GM18507 (cell line): ENCODE measurements around the gene PPT1.

Source experiments
- DNase-seq: peaks from one replicate; pipeline ENCODE4 v3.0.0; 2011; ENCODE audit warnings: low read depth; ENCODE audit not compliant: insufficient read length; ENCODE audit errors: extremely low spot score
- FAIRE-seq: peaks from 2 replicates; lab custom pipeline; 2011; peaks lifted over from hg19 to GRCh38; lab: Jason Lieb, UNC

Gene PPT1

DNA sequence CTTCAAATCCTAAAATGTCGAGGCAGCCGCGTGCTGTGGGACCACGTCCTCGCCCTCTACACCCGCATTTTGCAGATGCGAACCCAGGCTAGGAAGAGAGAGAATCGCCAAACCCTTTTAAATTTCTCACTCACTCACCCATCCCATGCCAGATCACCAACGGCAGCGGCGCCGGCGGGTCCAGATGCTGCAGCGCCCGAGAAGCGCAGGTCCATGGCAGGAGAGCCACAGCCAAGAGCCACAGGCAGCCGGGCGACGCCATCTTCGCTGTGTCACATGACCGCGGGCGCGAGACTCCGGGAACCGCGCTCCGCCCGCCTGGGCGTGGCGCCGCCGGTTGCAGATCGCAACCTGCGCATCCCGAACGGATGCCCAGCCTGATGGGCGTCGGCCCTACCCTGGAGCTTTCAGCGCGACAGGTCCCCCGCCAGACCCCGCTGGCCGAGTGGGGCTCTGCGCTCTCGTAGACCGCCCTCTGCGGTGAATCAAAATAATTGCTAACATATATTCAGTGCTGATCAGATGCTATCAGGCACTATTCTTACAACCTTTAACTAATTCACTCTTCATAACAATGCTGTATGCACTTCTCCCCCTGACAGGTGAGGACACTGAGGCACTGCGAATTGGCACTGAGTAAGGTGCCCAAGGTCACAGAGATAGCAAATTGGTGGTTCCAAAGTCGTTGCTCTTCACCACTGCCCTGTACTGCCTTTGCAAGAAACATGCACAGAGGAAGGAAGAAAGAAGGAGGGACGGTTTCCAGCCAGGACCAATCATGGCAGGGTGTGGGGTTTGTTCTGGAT lies at the start of gene PPT1:
PPT1 (minus strand) TSS at position 276 of the 806 bp plus-strand sequence; CDS start at position 262, 14 bp downstream.
- FAIRE-seq, result peak; percentile 33
- peak; percentile 79 for DNase-seq

DNA sequence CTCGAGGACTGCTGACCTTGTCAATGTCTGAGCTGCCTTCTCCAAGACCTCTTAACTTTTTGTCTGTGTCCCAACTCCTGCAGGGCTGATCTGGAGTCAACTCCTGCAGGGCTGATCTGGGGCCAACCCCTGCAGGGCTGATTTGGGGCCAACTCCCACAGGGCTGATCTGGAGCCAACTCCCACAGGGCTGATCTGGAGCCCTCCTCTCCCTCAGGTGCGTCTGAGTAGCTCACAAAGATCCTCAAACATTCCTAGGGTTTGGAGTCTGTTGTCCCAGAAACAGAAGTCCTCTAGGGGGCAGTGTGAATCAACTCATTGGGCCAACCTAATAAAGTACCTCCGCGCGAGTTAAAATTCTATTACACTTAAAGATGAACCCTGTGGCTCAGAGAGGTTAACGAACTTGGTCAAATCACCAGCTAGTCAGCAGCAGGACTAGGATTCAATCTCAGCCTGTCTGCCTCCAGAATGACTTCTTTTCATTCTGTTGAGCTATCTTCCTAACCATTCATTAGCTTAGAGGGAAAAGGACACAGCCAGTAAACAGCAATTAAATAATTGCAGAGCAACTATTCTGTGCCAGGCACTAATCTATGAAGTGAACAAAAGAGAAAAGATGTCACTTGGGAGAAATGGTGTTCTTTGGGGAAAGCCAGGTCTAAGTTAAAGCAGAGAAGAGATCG lies 47.0 kb upstream of the PPT1 start:
- DNase-seq (no peak), FAIRE-seq (peak; percentile 89)

DNA sequence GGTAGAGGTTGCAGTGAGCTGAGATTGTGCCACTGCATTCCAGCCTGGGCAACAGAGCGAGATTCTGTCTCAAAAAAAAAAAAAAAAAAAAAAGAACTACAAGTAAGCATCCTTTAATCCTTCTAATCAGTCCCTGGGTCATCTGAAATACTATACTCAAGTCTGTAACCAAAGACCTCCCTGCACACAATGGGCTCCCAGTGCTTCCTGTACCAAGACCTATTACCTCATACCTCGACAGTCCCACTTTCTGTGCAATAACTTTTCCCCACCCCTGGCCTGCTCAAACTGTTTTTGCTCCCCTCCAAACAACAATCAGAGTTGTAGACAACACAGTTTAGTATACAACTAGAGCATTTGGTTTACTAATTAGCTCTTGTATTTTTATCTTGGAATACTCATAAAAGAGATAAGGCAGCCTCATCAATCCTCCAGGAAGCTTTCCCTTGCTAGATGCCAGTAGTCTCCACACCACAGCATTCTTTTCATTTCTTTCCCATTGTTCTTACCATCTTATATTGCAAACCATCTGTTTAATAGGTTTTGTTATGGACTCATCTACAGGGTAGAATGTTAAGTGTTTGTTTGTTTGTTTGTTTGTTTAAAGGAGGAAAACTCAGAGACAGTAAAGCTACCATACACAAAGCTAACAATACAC lies 45.0 kb upstream of the PPT1 start:
- no peak for DNase-seq
- no peak for FAIRE-seq

DNA sequence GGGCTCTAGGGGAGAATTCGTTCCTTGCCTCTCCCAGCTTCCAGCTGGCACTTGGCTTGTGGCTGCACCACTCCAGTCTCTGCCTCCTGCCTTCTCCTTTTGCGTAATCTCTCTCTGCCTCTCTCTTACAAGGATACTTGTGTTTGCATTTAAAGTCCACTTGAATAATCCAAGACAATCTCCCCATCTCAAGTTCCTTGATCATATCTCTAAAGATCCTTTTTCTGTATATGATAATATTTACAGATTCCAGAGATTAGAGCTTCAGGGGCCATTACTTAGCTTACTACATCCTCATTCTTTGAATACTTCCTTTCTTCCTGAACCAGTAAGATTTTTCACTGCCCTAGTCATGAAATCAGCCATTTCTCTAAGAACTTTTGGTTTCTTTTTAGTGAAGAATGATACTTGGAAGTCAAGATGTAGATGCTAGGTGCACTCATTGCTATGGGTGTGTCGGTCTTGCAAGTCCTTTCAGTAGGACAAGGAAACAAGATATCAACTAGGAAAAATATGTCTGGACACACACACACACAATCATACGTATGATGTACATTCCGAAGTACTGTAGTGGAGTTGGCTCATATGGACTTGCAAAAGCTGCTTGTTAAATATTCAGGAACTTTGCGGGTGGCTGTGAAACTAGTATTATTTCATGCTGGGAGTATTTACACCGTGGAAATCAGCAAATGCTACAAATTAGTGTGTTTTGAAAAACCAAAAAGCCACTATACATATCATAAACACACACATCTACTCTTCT lies 43.3 kb upstream of the PPT1 start:
- no peak for FAIRE-seq
- DNase-seq, result no peak

DNA sequence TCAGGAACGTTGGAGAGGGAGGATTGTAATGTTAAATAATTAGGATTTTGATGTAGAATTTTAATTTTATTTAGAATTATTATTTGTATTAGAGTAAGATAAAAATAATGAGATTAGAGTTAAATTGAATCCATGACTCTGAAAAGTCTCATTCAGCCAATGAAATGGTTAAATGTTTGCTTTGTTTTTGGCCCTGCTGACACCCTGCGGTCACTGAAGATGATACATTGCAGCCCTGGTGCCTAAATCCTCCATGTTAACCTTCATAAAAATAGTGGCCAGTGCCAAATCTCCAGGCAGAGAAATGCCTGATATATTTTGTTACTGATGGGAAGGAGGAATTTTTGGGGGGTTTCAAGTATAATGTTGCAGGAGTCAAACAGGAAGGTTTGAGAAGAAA lies 36.8 kb upstream of the PPT1 start:
- FAIRE-seq (no peak), DNase-seq (no peak)

DNA sequence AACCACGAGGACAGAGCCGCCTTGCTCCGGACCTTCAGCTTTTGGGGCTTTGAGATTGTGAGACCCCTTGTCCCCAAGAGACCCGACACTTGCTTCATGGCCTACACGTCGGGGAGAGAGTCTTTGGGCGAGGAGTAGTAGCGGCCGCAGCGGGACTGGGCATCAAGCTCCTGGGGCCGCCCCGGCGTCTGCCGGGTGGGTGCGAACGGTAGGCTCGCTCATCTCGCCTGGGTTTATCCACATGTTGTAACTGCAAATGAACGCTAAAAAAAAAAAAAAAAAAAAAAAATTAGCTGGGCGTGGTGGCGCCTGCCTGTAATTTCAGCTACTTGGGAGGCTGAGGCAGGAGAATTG lies 36.2 kb upstream of the PPT1 start:
- no peak for FAIRE-seq
- no peak for DNase-seq

DNA sequence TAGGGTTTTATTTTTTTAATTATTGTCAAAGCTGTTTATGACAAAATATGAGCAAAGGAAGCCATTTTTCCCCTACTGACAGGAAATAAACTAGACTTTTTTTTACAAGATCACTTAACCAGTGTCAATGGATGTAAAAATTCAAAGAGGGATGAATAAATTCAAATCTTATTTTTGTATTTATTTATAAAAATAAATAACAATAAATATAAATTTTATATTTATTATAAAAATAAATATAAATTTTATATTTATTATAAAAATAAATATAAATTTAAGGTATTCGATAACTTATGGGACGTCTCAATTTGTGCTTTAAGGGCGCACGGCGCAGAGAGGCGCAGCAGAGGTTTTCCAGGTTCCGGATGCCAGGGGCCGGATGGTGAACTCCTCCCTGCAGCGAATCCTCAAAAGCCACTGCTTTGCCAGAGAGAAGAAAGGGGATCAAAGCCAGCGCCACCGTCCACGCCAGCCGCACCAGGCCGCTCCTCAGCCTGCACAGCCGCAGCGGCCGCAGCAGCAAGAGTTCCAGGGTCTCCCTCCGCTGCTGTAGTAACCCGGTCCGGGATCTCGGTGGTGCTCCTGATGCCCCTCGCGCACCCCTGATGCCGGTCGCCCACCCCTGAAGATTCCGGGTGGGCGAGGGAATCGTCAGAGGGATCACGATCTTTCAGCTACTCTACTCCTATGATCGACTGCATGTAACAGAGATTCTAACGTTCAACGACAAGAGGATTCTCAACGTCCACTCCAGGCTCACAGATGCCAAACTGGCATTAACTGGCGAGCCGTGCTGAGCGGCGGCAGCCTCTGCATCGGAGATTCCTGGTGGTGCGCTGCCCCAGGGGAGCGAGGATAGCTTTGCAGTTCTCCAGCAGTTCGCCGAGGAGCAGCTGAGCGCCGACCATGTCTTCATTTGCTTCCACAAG lies 35.6 kb upstream of the PPT1 start:
- DNase-seq (no peak), FAIRE-seq (no peak)

DNA sequence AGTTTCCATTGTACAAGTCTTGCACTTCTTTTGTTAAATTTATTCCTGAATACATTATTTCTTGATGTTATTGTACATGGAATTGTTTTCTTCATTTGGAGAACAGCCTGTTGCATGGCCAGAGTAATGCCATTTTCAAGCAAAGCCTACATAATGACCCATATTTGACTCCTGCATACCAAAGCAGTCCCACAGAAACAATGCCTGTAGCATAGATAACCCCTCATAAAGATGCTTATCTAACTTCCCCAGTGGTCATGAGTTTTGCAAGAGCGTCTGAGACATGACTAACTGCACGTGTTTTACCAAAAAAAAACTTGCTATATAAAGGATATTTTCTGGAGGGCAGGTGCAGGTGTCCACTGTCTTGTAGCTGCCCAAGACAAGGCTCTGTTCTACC lies 33.8 kb upstream of the PPT1 start:
- FAIRE-seq (no peak), DNase-seq (no peak)

DNA sequence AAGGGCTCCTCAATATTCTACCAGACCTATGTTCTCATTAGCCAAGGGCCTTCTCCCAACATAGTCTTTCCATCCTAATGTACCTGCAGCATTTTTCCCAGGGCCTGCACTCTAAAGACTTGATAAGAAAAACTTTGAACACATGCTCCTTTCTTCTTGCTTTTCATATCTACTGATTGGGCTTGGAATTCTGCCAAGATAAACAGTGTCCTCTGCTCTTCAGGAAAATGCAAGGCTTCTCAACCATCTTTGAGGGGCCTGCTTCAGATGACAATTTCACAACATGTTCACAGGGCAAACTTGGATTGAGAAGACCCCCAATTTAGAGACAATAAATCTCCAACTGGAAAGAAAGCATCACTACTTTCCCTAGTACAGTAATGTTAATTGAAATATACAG lies 25.8 kb upstream of the PPT1 start:
- FAIRE-seq (no peak), DNase-seq (no peak)

DNA sequence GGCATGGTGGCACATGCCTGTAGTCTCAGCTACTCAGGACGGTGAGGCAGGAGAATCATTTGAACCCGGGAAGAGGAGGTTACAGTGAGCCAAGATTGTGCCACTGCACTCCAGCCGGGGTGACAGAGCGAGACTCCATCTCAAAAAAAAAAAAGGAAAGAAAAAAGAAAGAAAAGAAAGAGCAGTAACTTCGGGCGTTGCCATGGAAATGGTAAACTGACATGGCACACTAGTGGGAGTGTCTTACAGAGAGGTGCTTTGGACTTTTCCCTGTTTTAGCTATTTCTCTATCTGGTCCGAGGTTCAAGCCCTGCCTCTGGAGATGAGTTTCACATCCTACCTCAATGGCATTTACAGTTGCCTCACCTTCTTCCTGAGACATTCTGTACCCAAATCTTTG lies 23.1 kb upstream of the PPT1 start:
- FAIRE-seq (no peak), DNase-seq (no peak)

DNA sequence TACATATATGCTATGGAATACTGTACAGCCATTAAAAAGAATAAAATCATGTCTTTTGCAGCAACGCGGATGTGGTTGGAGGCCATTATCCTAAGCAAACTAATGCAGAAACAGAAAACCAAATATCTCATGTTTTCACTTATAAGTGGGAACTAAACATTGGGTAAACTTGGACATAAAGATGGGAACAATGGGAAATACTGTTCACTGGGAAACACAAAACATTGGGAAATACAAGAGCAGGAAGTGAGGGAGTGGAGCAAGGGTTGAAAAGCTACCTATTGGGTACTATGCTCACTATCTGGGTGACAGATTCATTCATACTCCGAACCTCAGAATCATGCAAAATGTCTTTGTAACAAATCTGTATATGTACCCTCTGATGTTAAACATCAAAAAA lies 17.3 kb upstream of the PPT1 start:
- FAIRE-seq (no peak), DNase-seq (no peak)

DNA sequence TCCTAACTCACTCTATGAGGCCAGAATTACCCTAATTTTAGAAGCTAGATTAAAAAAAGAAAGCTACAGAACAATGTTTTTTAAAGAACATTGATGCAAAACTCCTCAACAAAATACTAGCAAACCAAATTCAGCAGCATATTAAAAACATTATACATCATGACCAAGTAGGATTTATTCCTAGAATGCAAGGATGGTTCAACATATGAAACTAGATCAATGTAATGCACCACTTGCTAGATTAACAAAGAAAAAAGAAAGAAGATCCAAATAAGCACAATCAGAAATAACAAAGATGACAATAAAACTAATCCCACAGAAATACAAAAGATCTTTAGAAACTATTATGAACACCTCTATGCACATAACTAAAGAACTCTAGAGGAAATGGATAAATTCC lies 13.3 kb upstream of the PPT1 start:
- FAIRE-seq, result no peak
- no peak for DNase-seq

DNA sequence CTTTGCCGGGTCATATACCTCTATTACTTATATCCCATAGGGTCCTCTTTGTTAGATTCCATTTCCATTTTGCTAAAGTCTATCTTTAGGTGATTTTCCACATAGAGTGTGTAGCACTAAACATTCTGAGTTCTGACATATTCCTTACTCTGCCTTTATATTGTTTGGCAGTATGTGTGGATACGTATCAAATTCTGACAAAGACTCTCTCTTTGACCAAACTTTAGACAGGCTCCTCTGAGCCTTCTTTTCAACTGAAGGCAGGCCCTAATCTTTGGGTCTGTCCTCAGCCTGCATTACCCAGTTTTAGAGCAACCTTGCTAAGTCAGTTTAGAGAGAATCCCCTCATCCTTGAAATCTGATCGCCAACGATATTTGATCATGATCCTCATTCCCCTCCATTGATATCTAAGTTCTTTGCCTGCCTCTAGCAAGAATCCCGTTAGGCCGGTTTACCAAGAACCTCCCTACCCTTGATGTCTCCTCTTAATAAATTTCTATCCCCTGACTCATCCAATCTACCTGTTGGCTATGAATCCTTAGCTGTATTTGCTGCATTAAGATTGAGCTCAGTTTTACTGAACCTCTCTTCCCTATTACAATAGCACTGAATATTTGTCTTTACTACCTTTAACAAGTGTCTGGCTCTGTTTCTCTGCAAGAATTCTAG lies 10.4 kb upstream of the PPT1 start:
- no peak for FAIRE-seq
- DNase-seq, result no peak

DNA sequence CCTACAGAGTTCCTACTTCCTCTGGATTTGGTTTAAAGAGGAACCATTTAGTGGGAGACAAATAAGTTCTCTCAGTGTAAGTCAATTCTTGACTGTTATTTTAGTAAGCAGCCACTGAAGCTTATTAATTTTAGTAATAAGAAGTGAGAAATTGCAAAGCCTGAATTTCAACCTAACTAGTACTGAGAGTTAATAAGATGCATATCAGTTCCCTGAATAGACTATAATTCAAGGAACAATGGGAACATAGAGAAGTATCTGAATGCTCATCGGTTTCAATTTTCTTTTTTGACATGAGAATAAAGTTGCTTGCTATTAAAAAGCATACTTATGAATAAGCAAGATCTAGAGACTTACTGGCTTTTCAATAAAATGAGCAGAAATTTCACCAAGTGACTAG lies 8.0 kb upstream of the PPT1 start:
- DNase-seq (no peak), FAIRE-seq (no peak)

DNA sequence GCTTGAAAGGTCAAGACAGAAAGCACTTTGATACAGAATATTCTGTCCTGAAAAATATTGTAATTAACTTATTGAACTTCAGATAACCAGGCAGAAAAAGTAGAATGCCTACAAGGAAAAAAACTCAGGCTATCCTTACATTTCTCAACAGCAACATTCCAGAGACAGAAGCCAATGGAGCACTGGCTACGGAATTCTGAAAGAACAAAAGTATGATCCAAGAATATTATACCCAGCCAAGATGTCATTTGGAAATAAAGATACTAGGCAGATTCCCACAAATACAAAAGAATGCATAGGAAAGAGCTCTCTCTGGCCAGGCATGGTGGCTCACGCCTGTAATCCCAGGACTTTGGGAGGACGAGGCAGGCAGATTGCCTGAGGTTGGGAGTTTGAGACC lies 5.8 kb upstream of the PPT1 start:
- FAIRE-seq, result no peak
- DNase-seq, result no peak

DNA sequence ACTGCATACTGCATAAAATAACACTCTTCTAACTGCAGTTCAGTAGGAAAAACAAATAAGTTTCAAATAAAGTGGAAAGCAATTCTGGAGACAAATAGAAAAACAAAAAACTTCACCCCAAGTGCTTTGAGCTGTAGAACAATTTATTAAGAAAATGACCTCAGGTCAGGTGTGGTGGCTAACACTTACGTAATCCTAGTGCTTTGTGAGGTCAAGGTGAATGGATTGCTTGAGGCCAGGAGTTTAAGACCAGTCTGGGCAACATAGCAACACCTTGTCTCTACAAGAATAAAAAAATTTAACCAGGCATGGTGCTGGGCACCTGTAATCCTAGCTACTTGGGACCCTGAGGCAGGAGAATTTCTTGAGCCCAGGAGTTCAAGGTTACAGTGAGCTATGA lies 5.0 kb upstream of the PPT1 start:
- no peak for DNase-seq
- FAIRE-seq, result no peak

DNA sequence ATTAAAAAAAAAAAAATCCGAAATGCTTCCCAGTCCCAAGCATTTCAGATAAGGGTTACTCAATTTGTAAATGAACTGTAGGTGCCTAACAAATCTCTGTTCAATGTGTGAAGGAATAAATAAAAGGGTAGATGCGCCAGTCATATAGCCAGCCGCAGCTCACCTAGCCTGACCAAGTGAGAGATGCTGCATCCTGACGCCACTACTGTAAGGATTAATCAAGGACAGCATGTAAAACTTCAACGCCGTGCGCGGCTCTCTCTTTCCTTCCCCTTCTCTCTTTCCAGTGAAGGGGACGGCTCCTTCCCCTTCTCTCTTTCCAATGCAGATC lies 441 bp downstream of the PPT1 start:
- no peak for FAIRE-seq
- no peak for DNase-seq

DNA sequence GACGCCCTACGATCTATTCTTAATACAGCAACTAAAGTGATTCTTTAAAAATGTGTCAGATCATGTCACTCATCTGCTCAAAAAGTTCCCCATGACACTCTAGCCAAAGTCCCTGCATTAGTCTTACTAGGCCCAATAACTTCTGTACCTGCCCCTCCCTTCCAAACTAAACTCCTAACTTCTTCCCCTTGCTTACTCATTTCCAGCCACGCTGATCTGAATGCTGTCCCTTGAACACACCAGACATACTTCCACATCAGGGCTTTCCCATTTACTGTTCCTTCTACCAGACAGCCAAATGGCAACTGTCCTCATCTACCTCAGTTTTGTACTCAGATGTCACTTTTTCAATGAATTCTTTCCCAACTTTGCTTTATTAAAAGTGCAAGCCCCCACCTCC lies 1.2 kb downstream of the PPT1 start:
- no peak for DNase-seq
- no peak for FAIRE-seq
